ENCODE results near the gene CPAMD8.
A peak's percentile ranks its signal among the peaks of the same experiment; 100 is the strongest.

The CPAMD8 gene

DNA sequence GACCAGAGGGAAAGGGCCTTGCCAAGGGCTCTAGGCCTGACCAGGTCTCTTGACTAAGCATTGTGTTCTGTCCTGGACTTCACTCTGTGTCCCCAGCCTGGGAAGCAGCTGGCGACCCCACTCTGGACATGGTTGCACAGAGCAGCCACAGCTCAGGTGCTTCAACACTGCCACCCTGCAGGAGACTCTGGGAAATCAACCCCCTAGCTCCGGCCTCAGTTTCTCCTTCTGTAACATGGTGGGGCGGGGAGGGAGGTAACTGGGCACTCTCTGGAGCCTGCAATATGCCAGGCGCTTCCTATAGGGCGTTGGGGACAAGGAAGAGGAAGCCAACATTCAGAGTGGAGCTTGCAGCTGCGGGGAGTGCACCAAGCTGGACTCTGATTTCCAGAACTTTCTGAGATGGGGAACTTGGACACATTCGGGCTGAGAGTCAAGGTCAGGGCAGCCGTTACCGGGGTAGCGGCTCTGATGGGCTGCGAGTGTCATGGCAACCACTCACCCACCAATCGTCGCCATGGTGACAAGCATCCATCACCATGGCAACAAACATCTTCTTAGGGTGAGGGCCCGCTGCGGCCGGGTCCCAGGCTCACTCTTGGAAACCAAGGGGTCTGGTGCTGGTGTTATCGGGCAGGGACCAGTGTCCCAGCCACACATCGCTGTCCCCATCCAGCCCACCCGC, 125.0 kb downstream of the CPAMD8 start:
- no peak for DNase-seq (ENCODE audit: low read depth)

DNA sequence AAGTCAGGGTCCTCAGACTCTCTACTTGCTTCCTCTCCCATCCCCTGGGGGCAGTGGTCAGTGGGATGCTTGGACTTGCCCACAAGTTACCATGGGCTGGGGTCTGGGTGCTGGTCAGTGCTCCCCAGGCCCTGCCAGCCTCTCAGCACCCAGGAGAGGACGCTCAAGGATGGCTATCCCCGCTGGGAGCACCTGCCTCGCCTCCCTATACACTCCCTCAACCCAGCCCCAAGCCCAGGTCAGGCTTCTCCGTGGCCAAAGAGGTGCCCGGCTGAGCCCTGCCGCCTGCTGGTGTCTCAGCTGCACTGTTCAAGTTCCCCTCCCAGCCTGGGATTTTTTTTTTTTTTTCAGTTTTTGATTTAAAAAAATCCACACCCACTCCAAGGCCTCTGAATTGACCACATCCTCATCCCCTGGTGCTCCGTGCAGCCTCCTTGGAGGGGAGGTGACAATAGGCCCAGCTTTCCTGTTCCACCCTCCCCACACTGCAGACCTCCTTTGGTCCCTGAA, 127.0 kb downstream of the CPAMD8 start:
- no peak for TF ChIP-seq POLR2A (IDR thresholded peaks at IDR 0.05; ENCODE audit: extremely low read depth, insufficient read length)
- TF ChIP-seq, protein P1, sequence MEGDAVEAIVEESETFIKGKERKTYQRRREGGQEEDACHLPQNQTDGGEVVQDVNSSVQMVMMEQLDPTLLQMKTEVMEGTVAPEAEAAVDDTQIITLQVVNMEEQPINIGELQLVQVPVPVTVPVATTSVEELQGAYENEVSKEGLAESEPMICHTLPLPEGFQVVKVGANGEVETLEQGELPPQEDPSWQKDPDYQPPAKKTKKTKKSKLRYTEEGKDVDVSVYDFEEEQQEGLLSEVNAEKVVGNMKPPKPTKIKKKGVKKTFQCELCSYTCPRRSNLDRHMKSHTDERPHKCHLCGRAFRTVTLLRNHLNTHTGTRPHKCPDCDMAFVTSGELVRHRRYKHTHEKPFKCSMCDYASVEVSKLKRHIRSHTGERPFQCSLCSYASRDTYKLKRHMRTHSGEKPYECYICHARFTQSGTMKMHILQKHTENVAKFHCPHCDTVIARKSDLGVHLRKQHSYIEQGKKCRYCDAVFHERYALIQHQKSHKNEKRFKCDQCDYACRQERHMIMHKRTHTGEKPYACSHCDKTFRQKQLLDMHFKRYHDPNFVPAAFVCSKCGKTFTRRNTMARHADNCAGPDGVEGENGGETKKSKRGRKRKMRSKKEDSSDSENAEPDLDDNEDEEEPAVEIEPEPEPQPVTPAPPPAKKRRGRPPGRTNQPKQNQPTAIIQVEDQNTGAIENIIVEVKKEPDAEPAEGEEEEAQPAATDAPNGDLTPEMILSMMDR (IDR thresholded peaks at IDR 0.05; ENCODE audit: low read depth, low read length) = peak; percentile 85
- TF ChIP-seq, protein P2, sequence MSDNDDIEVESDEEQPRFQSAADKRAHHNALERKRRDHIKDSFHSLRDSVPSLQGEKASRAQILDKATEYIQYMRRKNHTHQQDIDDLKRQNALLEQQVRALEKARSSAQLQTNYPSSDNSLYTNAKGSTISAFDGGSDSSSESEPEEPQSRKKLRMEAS (IDR thresholded peaks at IDR 0.05; ENCODE audit: low read depth, low read length) = no peak
- H3K4me3 ChIP-seq (ENCODE audit: low read depth, low read length) = no peak overlapping the region
- DNase-seq (ENCODE audit: low read depth) = peak; percentile 78

More for the DNA sequence above, 125.0 kb downstream of the CPAMD8 start:
- TF ChIP-seq, protein P1 (IDR thresholded peaks at IDR 0.05; ENCODE audit: low read depth, low read length) = no peak
- TF ChIP-seq, protein P2 (IDR thresholded peaks at IDR 0.05; ENCODE audit: low read depth, low read length) = no peak
- TF ChIP-seq MYC (IDR thresholded peaks at IDR 0.05; ENCODE audit: low read depth, low read length) = no peak
- H3K4me3 ChIP-seq (ENCODE audit: low read depth, low read length) = no peak overlapping the region

DNA sequence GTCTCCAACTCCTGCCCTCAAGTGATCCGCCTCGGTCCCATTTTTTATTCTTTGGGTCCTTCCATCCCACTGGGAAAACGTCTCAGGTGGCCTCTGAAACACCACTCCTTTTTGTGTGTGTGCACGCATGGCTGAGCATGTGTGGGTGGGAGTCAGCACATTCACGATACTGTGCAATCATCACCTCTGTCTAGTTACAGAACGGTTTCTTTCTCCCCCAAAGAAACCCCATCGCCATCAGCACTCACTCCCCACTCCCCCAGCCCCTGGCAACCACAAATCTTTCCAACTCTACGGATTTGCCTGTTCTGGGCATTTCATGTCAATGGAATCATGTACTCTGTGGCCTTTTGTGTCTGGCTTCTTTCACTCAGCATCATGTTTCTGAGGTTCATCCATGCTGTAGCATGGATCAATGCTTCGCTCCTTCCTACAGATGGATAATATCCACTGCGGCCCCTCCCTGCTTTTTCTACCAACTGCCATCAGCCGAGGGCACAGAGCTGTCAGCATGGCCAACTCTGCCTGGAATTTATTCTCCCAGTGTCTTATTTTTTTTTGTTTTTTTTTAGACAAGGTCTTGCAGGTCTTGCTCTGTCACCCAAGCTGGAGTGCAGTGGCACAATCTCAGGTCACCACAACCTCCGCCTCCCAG, 128.1 kb downstream of the CPAMD8 start:
- DNase-seq (ENCODE audit: low read depth) = no peak
- no peak overlapping the region for H3K4me3 ChIP-seq (ENCODE audit: low read depth, low read length)
- TF ChIP-seq POLR2A (IDR thresholded peaks at IDR 0.05; ENCODE audit: extremely low read depth, insufficient read length) (no peak), MYC (IDR thresholded peaks at IDR 0.05; ENCODE audit: low read depth, low read length) (no peak)
- TF ChIP-seq, protein P2 (IDR thresholded peaks at IDR 0.05; ENCODE audit: low read depth, low read length) = no peak
- TF ChIP-seq, protein P1 (IDR thresholded peaks at IDR 0.05; ENCODE audit: low read depth, low read length) = no peak

DNA sequence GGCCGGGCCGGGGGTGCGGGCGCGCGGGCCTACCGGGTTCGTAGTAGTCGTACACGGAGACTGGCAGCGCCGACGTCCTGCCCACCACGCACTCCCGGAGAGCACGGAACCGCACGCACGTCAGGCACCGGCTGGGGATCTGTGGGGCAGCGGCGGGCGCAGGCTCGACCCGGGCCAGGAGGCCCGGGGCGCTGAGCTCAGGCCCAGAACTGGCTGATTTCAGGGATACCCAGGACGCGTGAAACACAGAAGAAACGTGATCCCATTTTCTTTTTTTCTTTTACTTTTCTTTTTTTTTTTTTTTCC, 128.8 kb downstream of the CPAMD8 start:
- no peak overlapping the region for H3K4me3 ChIP-seq (ENCODE audit: low read depth, low read length)
- DNase-seq (ENCODE audit: low read depth) = no peak
- TF ChIP-seq, protein P2 (IDR thresholded peaks at IDR 0.05; ENCODE audit: low read depth, low read length) = no peak
- TF ChIP-seq, protein P1 (IDR thresholded peaks at IDR 0.05; ENCODE audit: low read depth, low read length) = no peak
- TF ChIP-seq POLR2A (IDR thresholded peaks at IDR 0.05; ENCODE audit: extremely low read depth, insufficient read length) (no peak), MYC (IDR thresholded peaks at IDR 0.05; ENCODE audit: low read depth, low read length) (no peak)

DNA sequence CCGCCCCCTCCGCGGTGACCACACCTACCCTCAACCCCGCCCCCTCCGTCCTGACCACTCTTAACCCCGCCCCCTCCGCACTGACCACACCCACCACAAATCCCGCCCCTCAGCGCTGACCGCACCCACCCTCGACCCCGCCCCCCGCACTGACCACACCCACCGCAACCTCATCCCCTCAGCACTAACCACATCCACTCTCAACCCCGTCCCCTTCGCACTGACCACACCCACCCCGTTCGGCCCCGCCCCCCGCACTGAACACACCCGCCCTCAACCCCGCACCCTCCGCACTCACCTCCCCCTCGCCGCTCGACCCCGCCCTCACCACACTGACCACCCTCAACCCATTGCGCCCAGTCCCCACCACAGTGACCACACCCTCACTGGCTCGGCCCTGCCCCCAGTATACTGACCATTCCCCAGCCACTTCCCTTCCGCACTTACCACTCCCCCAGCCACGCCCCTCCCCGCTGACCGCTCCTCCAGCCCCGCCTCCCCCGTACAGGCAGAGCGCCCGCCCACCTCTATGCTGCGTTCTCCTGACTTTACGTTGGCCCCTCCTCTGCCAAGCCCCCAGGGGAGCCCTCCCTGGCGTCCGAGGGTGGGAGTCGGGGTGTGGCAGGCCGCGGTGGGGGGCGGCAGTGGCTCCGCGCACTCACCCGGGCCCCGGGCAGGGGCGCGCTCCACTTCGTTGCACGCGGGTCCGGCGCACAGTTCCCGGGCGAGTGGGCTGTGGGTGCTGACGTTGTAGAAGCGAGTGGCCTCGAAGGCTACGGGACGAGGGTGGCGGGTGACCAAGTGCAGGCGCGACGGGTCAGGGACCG, 129.4 kb downstream of the CPAMD8 start:
- DNase-seq (ENCODE audit: low read depth) = peak; percentile 86

More for the DNA sequence above, 129.4 kb downstream of the CPAMD8 start:
- peak overlapping the region; percentile 25 for H3K4me3 ChIP-seq (ENCODE audit: low read depth, low read length)
- TF ChIP-seq, protein P1 (IDR thresholded peaks at IDR 0.05; ENCODE audit: low read depth, low read length) = no peak
- TF ChIP-seq MYC (IDR thresholded peaks at IDR 0.05; ENCODE audit: low read depth, low read length) = no peak
- no peak for TF ChIP-seq POLR2A (IDR thresholded peaks at IDR 0.05; ENCODE audit: extremely low read depth, insufficient read length)
- TF ChIP-seq, protein P2 (IDR thresholded peaks at IDR 0.05; ENCODE audit: low read depth, low read length) = no peak

Measured in NB4 (cell line).